NCI-H2171 (cell line): ENCODE results near the gene CD160.
"Not testable (repeated sequence)": the region's sequence is repeated elsewhere in the genome, so short reads cannot be mapped to it uniquely, and the experiment has no call there.

Experiments used
- DNase-seq: peaks from one replicate; lab custom pipeline; 2025; lab: John Stamatoyannopoulos, UW

CD160 gene

GRCh38 chr1:145719230-145720079, at the start of gene CD160:
CD160 (plus strand) TSS chr1:145719499; CDS start chr1:145728328, 8,829 bp downstream.
- no peak for DNase-seq

GRCh38 chr1:145670995-145671745, 48.1 kb upstream of the CD160 start:
- not testable (repeated sequence) for DNase-seq

- not testable (repeated sequence) for DNase-seq
Measured at GRCh38 chr1:145673217-145673616, 46.1 kb upstream of the CD160 start.

GRCh38 chr1:145684858-145685257, 34.4 kb upstream of the CD160 start:
- DNase-seq = not testable (repeated sequence)

- not testable (repeated sequence) for DNase-seq
Measured at GRCh38 chr1:145686078-145686477, 33.2 kb upstream of the CD160 start.

GRCh38 chr1:145688328-145688727, 31.0 kb upstream of the CD160 start:
- DNase-seq = no peak

- no peak for DNase-seq
Measured at GRCh38 chr1:145688924-145689323, 30.4 kb upstream of the CD160 start.

- DNase-seq = no peak
Measured at GRCh38 chr1:145689922-145690321, 29.4 kb upstream of the CD160 start.

GRCh38 chr1:145690587-145691558, 28.4 kb upstream of the CD160 start:
- no peak for DNase-seq

- DNase-seq = no peak
Measured at GRCh38 chr1:145692785-145693443, 26.4 kb upstream of the CD160 start.

- no peak for DNase-seq
Measured at GRCh38 chr1:145695821-145696629, 23.3 kb upstream of the CD160 start.

GRCh38 chr1:145696630-145696960, 22.7 kb upstream of the CD160 start:
- no peak for DNase-seq

GRCh38 chr1:145701306-145701862, 17.9 kb upstream of the CD160 start:
- no peak for DNase-seq

- DNase-seq = no peak
Measured at GRCh38 chr1:145702052-145702451, 17.2 kb upstream of the CD160 start.

GRCh38 chr1:145702826-145703225, 16.5 kb upstream of the CD160 start:
- no peak for DNase-seq

GRCh38 chr1:145705622-145706021, 13.7 kb upstream of the CD160 start:
- DNase-seq = no peak

- no peak for DNase-seq
Measured at GRCh38 chr1:145706086-145706664, 13.1 kb upstream of the CD160 start.

GRCh38 chr1:145707183-145707867, 12.0 kb upstream of the CD160 start, which contains the start of gene PDZK1:
PDZK1 (minus strand) TSS chr1:145707368; CDS start chr1:145688021, 19,347 bp downstream.
- no peak for DNase-seq

GRCh38 chr1:145708063-145708462, 11.2 kb upstream of the CD160 start:
- DNase-seq = no peak
